ENCODE measurements around the gene ZER1.

DNA sequence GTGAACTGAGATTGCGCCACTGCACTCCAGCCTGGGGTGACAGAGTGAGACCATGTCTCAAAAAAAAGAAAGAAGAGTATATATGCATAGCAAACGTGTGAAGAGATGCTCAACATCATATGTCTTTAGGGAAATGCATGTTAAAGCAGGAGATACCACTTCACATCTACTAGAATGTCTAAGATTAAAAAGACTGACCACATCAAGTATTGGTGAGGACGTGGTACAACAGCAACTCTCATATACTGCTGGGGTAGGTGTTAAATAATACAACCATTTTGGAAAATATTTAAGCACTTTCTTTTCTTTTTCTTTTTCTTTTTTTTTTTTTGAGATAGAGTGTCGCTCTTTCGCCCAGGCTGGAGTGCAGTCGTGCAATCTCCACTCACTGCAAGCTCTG is 13.7 kb upstream of the ZER1 start:
- TF ChIP-seq ZC3H10 (CRISPR knock-in tag; IDR thresholded peaks at IDR 0.05) (no peak), TCF4 (CRISPR knock-in tag; IDR thresholded peaks at IDR 0.05; ENCODE audit: borderline replicate concordance) (no peak), BACH2 (CRISPR knock-in tag; IDR thresholded peaks at IDR 0.05; ENCODE audit: borderline replicate concordance) (no peak), ARNTL (CRISPR knock-in tag; IDR thresholded peaks at IDR 0.05; ENCODE audit: borderline replicate concordance, low read depth) (no peak)
- TF ChIP-seq, protein P1, sequence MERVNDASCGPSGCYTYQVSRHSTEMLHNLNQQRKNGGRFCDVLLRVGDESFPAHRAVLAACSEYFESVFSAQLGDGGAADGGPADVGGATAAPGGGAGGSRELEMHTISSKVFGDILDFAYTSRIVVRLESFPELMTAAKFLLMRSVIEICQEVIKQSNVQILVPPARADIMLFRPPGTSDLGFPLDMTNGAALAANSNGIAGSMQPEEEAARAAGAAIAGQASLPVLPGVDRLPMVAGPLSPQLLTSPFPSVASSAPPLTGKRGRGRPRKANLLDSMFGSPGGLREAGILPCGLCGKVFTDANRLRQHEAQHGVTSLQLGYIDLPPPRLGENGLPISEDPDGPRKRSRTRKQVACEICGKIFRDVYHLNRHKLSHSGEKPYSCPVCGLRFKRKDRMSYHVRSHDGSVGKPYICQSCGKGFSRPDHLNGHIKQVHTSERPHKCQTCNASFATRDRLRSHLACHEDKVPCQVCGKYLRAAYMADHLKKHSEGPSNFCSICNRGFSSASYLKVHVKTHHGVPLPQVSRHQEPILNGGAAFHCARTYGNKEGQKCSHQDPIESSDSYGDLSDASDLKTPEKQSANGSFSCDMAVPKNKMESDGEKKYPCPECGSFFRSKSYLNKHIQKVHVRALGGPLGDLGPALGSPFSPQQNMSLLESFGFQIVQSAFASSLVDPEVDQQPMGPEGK (CRISPR knock-in tag; IDR thresholded peaks at IDR 0.05; ENCODE audit: borderline replicate concordance) = no peak
